Endothelial cell (in vitro differentiated cells): ENCODE data around the gene SEMA6A. TPM values are rescaled to one million over a fixed set of nuclear protein-coding genes. Genes with fewer than 3 reads are reported as not detected.
A peak's percentile ranks its signal among the peaks of the same experiment; 100 is the strongest.

Experiments used
- DNase-seq: peaks from one replicate; pipeline ENCODE4 v3.0.0; 2021; ENCODE audit warnings: low spot score
- H3K27ac Mint-ChIP-seq: one replicate; pipeline ENCODE4 v1.8.0; 2021; ENCODE audit warnings: mixed read lengths, inconsistent platforms; ENCODE audit not compliant: unreplicated experiment
- H3K27me3 Mint-ChIP-seq: one replicate; pipeline ENCODE4 v1.8.0; 2021; ENCODE audit warnings: mild to moderate bottlenecking, moderate library complexity, mixed read lengths, inconsistent platforms; ENCODE audit not compliant: unreplicated experiment
- H3K36me3 Mint-ChIP-seq: one replicate; pipeline ENCODE4 v1.8.0; 2021; ENCODE audit warnings: mild to moderate bottlenecking, low read depth, mixed read lengths, inconsistent platforms; ENCODE audit not compliant: unreplicated experiment
- H3K4me1 Mint-ChIP-seq: one replicate; pipeline ENCODE4 v1.8.0; 2021; ENCODE audit warnings: mild to moderate bottlenecking, mixed read lengths, inconsistent platforms; ENCODE audit not compliant: unreplicated experiment
- H3K4me3 Mint-ChIP-seq: one replicate; pipeline ENCODE4 v1.8.0; 2021; ENCODE audit warnings: mild to moderate bottlenecking, mixed read lengths, inconsistent platforms; ENCODE audit not compliant: unreplicated experiment
- H3K9me3 Mint-ChIP-seq: one replicate; pipeline ENCODE4 v1.8.0; 2021; ENCODE audit warnings: mixed read lengths, inconsistent platforms; ENCODE audit not compliant: unreplicated experiment
- total RNA-seq: library from RNA; stranded (reverse); fragmentation: NEBNext Ultra II Directional; extraction: Animal tissue kit (Norgen Biotek cat#: 25700); gene quantifications from one replicate; pipeline ENCODE4 v1.2.1, GENCODE V29; 2021; ENCODE audit not compliant: unreplicated experiment
- TF ChIP-seq, protein P1 (sequence below): fragments of 200-600 bp; sonication (generic); IDR thresholded peaks from one replicate; pipeline ENCODE4 v1.5.0; 2021; ENCODE audit warnings: antibody characterized with exemption; ENCODE audit not compliant: unreplicated experiment

Gene SEMA6A
- total RNA-seq, 1 donor from 2014 or later: 180 TPM

DNA sequence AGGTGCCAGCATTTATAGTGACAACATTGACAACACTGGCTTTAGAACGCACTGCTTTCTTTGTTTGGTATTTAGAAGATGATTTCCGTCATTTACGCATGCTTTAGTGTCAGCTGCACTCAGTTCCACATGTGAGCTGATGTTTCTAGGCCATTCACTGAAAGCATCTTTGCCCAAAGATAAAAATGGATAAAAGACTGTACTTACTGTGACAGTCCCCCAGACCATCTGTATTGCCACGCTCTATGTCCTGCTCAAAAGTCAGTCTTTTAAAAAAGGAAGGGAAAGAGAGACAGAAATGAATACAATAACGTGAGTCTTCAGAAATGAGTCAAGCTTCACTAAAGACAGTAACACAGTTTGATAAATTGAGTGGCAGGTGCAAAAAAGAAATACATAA lies 99.3 kb downstream of the SEMA6A start:
- Mint-ChIP-seq H3K36me3 (peaks cover 78% of the 10 kb centered on the region), H3K4me1 (peaks cover 9% of the 10 kb centered on the region), H3K27ac (no peak overlapping the region), H3K4me3 (no peak overlapping the region), H3K9me3 (no peaks in the 10 kb centered on the region), H3K27me3 (peaks cover 5% of the 10 kb centered on the region)
- no peak for DNase-seq
- TF ChIP-seq, protein P1, sequence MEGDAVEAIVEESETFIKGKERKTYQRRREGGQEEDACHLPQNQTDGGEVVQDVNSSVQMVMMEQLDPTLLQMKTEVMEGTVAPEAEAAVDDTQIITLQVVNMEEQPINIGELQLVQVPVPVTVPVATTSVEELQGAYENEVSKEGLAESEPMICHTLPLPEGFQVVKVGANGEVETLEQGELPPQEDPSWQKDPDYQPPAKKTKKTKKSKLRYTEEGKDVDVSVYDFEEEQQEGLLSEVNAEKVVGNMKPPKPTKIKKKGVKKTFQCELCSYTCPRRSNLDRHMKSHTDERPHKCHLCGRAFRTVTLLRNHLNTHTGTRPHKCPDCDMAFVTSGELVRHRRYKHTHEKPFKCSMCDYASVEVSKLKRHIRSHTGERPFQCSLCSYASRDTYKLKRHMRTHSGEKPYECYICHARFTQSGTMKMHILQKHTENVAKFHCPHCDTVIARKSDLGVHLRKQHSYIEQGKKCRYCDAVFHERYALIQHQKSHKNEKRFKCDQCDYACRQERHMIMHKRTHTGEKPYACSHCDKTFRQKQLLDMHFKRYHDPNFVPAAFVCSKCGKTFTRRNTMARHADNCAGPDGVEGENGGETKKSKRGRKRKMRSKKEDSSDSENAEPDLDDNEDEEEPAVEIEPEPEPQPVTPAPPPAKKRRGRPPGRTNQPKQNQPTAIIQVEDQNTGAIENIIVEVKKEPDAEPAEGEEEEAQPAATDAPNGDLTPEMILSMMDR: no peak

DNA sequence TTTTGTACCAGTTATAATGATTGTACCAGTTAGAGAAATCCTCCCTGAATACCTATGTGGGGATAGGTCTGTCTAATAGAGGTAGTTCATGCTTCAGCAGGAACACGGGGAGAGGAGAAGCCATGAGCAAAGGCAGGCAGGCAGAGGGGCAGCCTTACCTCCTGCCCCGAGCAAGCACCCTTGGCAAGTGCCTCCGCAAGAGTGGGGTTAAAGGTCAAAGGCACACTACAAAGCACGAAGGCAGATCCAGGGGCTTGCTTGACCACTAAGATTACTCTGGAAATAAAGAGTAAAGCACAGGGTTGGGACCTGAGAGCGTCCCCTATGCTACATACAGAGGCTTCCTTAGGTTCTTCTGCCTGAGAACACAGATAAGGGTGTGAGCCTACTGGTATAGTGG lies 100.9 kb downstream of the SEMA6A start:
- peaks cover 2% of the 10 kb centered on the region for H3K27me3 Mint-ChIP-seq
- no peak for DNase-seq
- TF ChIP-seq, protein P1: no peak
- peaks cover 76% of the 10 kb centered on the region for H3K36me3 Mint-ChIP-seq
- no peak overlapping the region for H3K4me3 Mint-ChIP-seq
- no peaks in the 10 kb centered on the region for H3K4me1 Mint-ChIP-seq
- no peak overlapping the region for H3K27ac Mint-ChIP-seq
- H3K9me3 Mint-ChIP-seq: no peaks in the 10 kb centered on the region

DNA sequence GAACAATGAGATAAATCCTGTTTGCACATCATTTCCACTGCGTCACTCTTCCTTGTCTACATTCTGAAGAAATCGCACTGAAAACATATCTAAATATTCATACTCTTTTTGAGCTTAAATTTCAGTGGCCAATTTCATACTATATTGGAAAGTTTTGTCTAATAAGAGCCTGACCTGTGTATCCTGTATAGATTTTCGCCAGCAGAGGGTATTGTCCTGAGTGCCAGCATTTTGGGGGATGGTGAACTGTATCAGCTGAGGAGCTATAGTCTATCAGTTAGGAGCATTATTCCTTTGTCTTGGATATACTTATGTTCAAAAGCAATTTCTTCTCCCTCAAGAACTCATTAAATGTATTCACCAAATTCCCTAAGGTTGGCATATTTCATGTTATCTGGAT lies 102.3 kb downstream of the SEMA6A start:
- TF ChIP-seq, protein P1: peak; percentile 12
- no peak overlapping the region for H3K4me3 Mint-ChIP-seq
- no peaks in the 10 kb centered on the region for H3K9me3 Mint-ChIP-seq
- H3K27ac Mint-ChIP-seq: no peak overlapping the region
- no peak for DNase-seq
- no peaks in the 10 kb centered on the region for H3K27me3 Mint-ChIP-seq
- no peaks in the 10 kb centered on the region for H3K4me1 Mint-ChIP-seq
- peaks cover 76% of the 10 kb centered on the region for H3K36me3 Mint-ChIP-seq

DNA sequence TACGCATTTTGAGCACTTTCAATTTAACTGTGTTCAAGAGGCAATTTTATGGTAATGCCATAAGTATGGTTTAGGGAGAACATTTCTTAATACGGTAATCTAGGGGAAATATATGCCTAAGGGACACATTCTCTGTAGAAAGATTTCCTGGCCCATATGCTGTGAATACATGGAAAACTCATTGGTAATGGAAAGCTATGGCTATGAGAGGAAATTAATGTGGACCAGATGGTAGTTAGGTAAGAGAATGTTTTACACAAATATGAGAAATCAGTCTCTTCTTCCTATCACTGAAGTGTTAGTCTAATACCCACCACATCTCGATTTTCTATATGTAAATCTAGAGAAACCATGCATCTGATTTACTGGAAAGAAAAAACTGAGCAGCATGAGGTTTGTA lies 105.0 kb downstream of the SEMA6A start:
- TF ChIP-seq, protein P1: no peak
- H3K27ac Mint-ChIP-seq: no peak overlapping the region
- peaks cover 70% of the 10 kb centered on the region for H3K36me3 Mint-ChIP-seq

DNA sequence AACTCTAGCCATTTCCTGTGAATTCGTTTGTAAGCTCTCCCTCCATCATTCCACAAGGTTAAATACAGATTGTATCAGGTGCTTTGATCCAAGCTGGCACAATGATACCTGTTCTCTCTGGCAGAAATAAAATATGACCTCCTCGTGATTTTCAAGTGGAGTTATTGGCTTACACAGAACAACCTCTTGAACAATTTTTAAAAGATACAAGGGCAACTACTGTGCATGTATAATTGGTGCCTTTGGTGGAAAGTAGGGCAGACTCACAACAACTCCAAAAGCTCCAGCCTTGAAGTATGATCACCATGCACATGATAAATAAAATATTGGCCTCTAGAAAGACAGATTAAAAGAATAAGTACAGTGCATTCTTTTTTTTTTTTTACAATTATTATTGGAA lies 106.0 kb downstream of the SEMA6A start:
- H3K4me1 Mint-ChIP-seq: peaks cover 9% of the 10 kb centered on the region
- H3K27me3 Mint-ChIP-seq: no peaks in the 10 kb centered on the region
- H3K9me3 Mint-ChIP-seq: no peaks in the 10 kb centered on the region
- DNase-seq: no peak
- H3K4me3 Mint-ChIP-seq: no peak overlapping the region
- H3K36me3 Mint-ChIP-seq: peaks cover 70% of the 10 kb centered on the region
- TF ChIP-seq, protein P1: no peak
- H3K27ac Mint-ChIP-seq: no peak overlapping the region

More for the DNA sequence above, 105.0 kb downstream of the SEMA6A start:
- no peak for DNase-seq
- Mint-ChIP-seq H3K4me1 (peaks cover 9% of the 10 kb centered on the region), H3K27me3 (no peaks in the 10 kb centered on the region), H3K4me3 (no peak overlapping the region), H3K9me3 (no peaks in the 10 kb centered on the region)
